Gastroesophageal sphincter (tissue), 2 donors: ENCODE measurements around the gene TMEM221.

Experiments used
- EP300 ChIP-seq: sonication (generic); formaldehyde crosslinking; IDR thresholded peaks from one replicate; pipeline ENCODE4 v1.6.1; 2017; ENCODE audit warnings: antibody characterized with exemption, mild to moderate bottlenecking
- POLR2A ChIP-seq, 2 donors: fragments of 450-650 bp; IDR thresholded peaks; one replicate each; pipeline ENCODE4 v1.6.1; 2017; ENCODE audit warnings: antibody characterized with exemption in 2 of 2, mild to moderate bottlenecking in 2 of 2, moderate library complexity in 1 of 2

DNA sequence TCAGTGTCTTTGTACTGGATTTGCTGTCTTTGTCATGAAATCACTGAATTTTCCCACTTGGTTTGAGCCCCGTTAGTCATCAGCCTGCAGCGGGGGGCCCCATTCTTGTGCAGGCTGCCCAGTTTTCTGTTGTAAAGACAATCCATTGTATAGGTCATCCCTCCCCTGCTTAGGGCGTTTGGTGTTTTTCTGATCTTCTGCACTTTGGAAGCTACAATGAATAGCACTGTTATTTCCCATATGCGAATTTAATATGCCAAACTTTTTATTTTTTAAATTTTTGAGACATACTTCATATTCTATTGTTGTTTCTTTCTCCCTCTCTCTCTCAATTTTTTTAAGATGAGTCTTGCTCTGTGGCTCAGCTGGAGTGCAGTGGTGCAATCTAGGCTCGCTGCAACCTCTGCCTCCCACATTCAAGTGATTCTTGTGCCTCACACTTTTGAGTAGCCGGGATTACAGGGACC lies 30.9 kb upstream of the TMEM221 start:
- TF ChIP-seq POLR2A (IDR thresholded peaks at IDR 0.05) (no peak), EP300 (no peak)
